Right lobe of liver (tissue), 6 donors: ENCODE results near the gene KIFC3. TPM values are rescaled to one million over a fixed set of nuclear protein-coding genes. Genes with fewer than 3 reads are reported as not detected.

ENCODE experiments used
- ATAC-seq, 4 donors: fragments of 200-7000 bp; cut with Tn5 transposase; one replicate each; pipeline ENCODE4 v1.9.1; 2020; ENCODE audit warnings: mild to moderate bottlenecking in 4 of 4, moderate library complexity in 4 of 4
- DNase-seq, 3 donors: peaks; one replicate each; pipeline ENCODE4 v3.0.0-alpha.2; 2020
- H3K27ac ChIP-seq, 3 donors: fragments of 200-600 bp; one replicate each; pipeline ENCODE4 v1.8.0; 2022
- H3K27me3 ChIP-seq, 2 donors: fragments of 200-600 bp; one replicate each; pipeline ENCODE4 v1.8.0; 2022
- H3K36me3 ChIP-seq, 4 donors: fragments of 200-600 bp; sonication (generic) in 1 of 4; one replicate each; pipeline versions ENCODE4 v1.5.1 to v1.8.0; 2017 to 2022; ENCODE audit warnings: control low read depth in 1 of 4
- H3K4me1 ChIP-seq, 4 donors: fragments of 200-600 bp; sonication (generic) in 1 of 4; one replicate each; pipeline versions ENCODE4 v1.5.1 to v1.8.0; 2017 to 2022; ENCODE audit warnings: control low read depth in 1 of 4
- H3K4me3 ChIP-seq, 3 donors: fragments of 200-600 bp; one replicate each; pipeline ENCODE4 v1.8.0; 2022
- H3K9me3 ChIP-seq, 4 donors: fragments of 200-600 bp; sonication (generic) in 1 of 4; one replicate each; pipeline versions ENCODE4 v1.5.1 to v1.8.0; 2017 to 2022; ENCODE audit warnings: control low read depth in 1 of 4
- POLR2A ChIP-seq: fragments of 450-650 bp; IDR thresholded peaks from one replicate; pipeline ENCODE4 v1.6.1; 2017; ENCODE audit warnings: antibody characterized with exemption, mild to moderate bottlenecking
- WGBS: methylation state at CpG from one replicate; pipeline ENCODE4 v1.1.6; 2018; ENCODE audit warnings: low coverage, low lambda C conversion rate; ENCODE audit not compliant: insufficient coverage; ENCODE audit errors: missing lambda C conversion rate; 5-methylcytosine and 5-hydroxymethylcytosine counted together
- intact Hi-C, 2 donors: fragments of 100-400 bp; cut with DNase I; formaldehyde crosslinking; loops; one replicate each; pipeline versions ENCODE4 v1.11.2 to v1.14.1; 2022
- total RNA-seq, 6 experiments: library from RNA; depleted of rRNA in 2 of 6; stranded (reverse); fragments of >200 nt in 2 of 6; fragmentation: NEBNext Ultra II Directional in 3 of 6; extraction: Animal tissue kit (Norgen Biotek cat#: 25700) in 3 of 6; gene quantifications; one replicate each; pipeline versions ENCODE4 v1.1.0 to v1.2.4, GENCODE V29; 2016 to 2023
- TF ChIP-seq, protein P1 (sequence below), 4 donors: fragments of 200-600 bp in 3 of 4; fragments of 450-650 bp in 1 of 4; IDR thresholded peaks; one replicate each; pipeline versions ENCODE4 v1.5.1 to v1.8.0; 2016 to 2022; ENCODE audit warnings: antibody characterized with exemption in 4 of 4, mild to moderate bottlenecking in 2 of 4
- donor health status: DM: no; HTN: yes; CAD: no.
- donor health status: DM: no; HTN: no; CAD: no.
- donor health status: DM: no; HTN: no; CAD: no.
- donor health status: DM: no; HTN: yes; CAD: no.
- donor health status: DM: no; HTN: yes; CAD: no.

KIFC3 gene
- total RNA-seq, 6 experiments from 2014 or later = 20.3 to 88.9 (median 46.4) TPM

DNA sequence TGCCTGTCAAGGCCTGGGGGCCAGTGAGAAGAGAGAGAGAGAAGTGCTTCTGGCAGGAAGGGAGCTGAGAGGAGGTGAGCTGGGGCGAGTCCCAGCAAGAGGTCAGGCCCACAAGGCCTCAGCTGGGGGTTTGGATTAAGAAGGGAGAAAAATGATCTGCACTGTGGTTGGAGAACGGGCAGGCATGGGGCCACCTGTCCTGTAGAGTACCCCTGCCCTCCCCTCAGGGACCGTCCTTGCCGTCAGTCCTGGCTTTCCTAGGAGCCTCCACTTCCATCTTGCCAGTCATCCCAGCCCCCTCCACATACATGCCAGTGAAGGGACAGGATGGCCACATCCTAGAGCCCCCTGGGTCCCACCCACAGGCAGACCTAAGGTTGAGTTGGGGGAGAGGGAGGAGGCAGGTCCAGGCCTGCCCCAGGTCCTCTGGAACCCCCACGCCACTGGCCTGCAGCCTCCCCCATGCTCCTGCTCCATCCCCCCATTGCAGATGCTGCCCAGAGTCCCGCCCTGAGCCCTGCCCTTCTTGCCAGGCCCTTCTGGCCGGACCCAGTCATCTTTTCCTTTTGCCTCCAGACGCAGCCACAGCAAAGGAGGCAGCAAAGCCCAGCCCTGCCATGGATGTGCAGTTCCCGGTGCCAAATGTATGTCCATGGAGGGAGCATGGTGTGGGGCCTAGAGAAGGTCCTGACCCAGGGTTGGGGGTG is 47.8 kb downstream of the KIFC3 start:
- peaks cover 0 to 4% (median 1%) of the 10 kb centered on the region in 4 donors for H3K36me3 ChIP-seq
- no peak for ATAC-seq
- intact Hi-C loops = no loop called here

DNA sequence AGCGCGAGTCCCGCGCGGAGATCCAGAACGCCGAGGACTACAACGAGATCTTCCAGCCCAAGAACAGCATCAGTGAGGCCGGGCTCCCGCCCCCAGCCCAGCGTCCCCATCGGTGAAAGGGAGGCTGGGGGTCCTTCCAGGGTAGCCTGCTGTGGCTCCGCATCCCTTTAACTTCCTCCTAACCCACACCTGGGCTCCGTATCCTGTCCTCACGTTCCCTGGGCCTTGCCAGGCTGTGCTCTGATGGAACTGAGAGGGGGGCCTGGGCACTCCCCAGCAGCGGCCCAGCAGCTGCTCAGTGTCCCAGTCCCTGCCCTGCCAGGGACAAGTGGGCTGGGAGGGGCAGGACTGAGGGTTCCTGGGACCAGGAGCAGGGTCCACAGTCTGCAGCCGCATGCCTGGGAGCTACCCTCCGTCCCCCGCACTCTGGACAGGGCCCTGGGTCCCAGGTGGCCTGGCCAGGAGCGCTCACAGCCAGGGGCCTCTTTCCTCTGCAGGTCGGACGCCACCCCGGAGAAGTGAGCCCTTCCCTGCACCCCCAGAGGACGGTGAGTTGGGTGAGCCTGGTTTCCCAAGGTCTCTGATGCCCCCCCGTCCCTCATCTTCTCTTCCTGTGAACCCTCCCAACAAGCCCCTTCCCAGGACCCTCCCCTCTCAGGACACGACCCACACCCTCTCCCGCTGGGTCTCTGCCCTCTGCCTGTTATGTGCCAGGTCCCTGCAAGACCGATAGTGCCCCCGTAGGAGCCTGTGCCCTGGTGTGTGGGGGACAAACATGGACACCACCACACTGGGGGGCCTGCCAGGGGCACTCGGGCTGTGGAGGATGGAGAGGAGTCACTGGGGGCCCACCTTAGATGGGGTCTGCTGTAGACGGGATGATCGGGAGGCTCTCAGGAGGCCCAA is 48.6 kb downstream of the KIFC3 start:
- Histone ChIP-seq H3K27ac (no peak overlapping the region), H3K36me3 (peaks cover 0 to 4% (median 0%) of the 10 kb centered on the region in 4 donors), H3K27me3 (no peaks in the 10 kb centered on the region), H3K4me3 (no peak overlapping the region), H3K9me3 (no peaks in the 10 kb centered on the region), H3K4me1 (no peaks in the 10 kb centered on the region)
- intact Hi-C loops = no loop called here
- DNase-seq (peak in 1 of 3 donors; percentile 48), ATAC-seq (no peak)
- no peak for TF ChIP-seq POLR2A
- TF ChIP-seq, protein P1, sequence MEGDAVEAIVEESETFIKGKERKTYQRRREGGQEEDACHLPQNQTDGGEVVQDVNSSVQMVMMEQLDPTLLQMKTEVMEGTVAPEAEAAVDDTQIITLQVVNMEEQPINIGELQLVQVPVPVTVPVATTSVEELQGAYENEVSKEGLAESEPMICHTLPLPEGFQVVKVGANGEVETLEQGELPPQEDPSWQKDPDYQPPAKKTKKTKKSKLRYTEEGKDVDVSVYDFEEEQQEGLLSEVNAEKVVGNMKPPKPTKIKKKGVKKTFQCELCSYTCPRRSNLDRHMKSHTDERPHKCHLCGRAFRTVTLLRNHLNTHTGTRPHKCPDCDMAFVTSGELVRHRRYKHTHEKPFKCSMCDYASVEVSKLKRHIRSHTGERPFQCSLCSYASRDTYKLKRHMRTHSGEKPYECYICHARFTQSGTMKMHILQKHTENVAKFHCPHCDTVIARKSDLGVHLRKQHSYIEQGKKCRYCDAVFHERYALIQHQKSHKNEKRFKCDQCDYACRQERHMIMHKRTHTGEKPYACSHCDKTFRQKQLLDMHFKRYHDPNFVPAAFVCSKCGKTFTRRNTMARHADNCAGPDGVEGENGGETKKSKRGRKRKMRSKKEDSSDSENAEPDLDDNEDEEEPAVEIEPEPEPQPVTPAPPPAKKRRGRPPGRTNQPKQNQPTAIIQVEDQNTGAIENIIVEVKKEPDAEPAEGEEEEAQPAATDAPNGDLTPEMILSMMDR (IDR thresholded peaks at IDR 0.05) = no peak
- 83% methylated on average over 4 of the region's 32 CpGs for WGBS

More for the DNA sequence above, 47.8 kb downstream of the KIFC3 start:
- 43% methylated on average over 1 of the region's 9 CpGs for WGBS
- Histone ChIP-seq H3K27ac (no peak overlapping the region), H3K4me3 (no peak overlapping the region), H3K4me1 (no peaks in the 10 kb centered on the region), H3K9me3 (no peaks in the 10 kb centered on the region), H3K27me3 (no peaks in the 10 kb centered on the region)
- TF ChIP-seq POLR2A = no peak
- DNase-seq = no peak

DNA sequence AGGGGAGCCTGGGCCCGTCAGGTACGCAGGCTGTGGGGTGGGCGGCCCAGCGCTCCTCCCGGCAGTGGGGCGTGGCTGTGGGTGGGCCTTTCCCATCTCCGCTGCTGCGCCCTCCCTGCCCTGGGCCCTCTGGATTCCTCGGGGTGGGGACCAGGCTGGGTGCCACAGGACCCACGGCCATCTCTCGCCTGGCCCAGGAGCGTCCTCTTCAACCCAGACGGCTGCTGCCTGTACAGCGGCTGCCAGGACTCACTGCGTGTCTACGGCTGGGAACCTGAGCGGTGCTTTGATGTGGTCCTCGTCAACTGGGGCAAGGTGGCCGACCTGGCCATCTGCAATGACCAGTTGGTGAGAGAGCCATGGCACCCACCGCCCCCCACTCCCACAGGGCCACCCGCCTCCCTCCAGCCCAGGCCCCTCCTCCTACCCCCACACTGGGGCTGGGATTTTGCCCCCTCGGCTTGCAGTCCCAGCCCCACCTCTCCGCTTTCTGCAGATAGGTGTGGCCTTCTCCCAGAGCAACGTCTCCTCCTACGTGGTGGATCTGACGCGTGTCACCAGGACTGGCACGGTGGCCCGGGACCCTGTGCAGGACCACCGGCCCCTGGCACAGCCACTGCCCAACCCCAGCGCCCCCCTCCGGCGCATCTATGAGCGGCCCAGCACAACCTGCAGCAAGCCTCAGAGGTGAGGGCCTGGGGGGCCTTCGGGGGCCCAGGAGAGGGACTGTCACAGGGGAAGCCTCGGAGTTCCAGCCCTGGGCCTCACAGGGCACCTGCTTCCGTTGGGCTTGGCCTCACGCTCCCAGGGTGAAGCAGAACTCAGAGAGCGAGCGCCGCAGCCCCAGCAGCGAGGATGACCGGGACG is 49.5 kb downstream of the KIFC3 start:
- DNase-seq (peak in 2 of 3 donors; percentile 20 to 52), ATAC-seq (no peak)
- Histone ChIP-seq H3K27ac (no peak overlapping the region), H3K36me3 (peaks cover 0 to 4% (median 0%) of the 10 kb centered on the region in 4 donors), H3K27me3 (no peaks in the 10 kb centered on the region), H3K4me3 (no peak overlapping the region), H3K4me1 (no peaks in the 10 kb centered on the region), H3K9me3 (no peaks in the 10 kb centered on the region)
- WGBS = 91% methylated on average over 4 of the region's 44 CpGs
- TF ChIP-seq, protein P1 (IDR thresholded peaks at IDR 0.05) = no peak
- no peak for TF ChIP-seq POLR2A
- intact Hi-C loops = no loop called here

DNA sequence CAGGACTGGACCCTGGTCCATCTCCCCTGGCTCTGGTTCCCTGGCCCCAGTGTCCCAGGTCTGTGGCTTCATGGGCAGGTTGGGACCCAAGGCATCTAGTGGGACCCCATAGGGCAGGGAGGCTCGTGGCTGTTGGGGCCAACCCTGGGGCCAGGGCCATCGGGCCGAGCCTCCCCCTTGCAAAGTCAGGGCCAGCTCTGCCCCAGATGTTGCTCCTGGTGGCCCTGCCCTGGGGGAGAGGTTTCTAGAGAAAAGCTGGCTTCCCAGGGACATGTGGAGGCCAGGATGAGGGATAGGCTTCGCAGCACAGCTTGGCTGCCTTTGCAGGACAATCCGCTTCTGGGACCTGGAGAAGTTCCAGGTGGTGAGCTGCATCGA is 50.1 kb downstream of the KIFC3 start:
- TF ChIP-seq POLR2A = no peak
- TF ChIP-seq, protein P1 (IDR thresholded peaks at IDR 0.05) = no peak
- Histone ChIP-seq H3K4me1 (no peaks in the 10 kb centered on the region), H3K27ac (no peak overlapping the region), H3K27me3 (no peaks in the 10 kb centered on the region), H3K36me3 (peaks cover 0 to 4% (median 0%) of the 10 kb centered on the region in 4 donors), H3K9me3 (no peaks in the 10 kb centered on the region), H3K4me3 (no peak overlapping the region)
- intact Hi-C loops = no loop called here
- ATAC-seq (no peak), DNase-seq (peak in 1 of 3 donors; percentile 17)
- no CpG with 5 or more reads among the region's 6 CpGs for WGBS
